ENCODE measurements around the gene KRTAP10-5. TPM values are rescaled to one million over a fixed set of nuclear protein-coding genes. Genes with fewer than 3 reads are reported as not detected.

KRTAP10-5 gene
- polyA plus RNA-seq, 2 of the 4 experiments (the other 2 are of a cell fraction) = not detected

DNA sequence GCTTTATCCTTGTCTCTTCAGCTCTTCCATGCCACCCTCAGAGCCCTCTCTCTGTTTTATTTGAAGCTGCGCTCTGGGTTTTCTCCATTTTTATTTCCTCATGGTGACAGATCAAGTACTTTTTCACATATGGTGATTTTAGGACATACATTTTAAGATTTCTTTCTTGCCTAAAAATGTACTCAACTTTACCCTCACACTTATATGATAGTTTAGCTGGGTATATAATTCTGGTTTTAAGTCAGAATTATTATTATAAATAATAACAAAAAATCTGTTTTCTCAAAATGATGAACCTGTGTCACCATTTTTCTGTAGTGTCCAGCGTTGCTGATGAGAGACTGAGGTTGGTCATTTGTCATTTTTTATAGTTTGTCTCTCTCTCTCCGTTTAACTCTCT is 754 bp upstream of the KRTAP10-5 start:
- Histone ChIP-seq H3K9me3 (peaks cover 20% of the 10 kb centered on the region), H3K4me1 (no peaks in the 10 kb centered on the region), H3K4me2 (no peak overlapping the region), H3K27ac (no peak overlapping the region), H3K4me3 (no peak overlapping the region)
- TF ChIP-seq ESRRA (IDR thresholded peaks at IDR 0.05; ENCODE audit: borderline replicate concordance, low read length) (no peak), RCOR1 (IDR thresholded peaks at IDR 0.05; ENCODE audit: low read depth, low read length) (no peak), CHD4 (IDR thresholded peaks at IDR 0.05; ENCODE audit: borderline replicate concordance) (no peak), MAFK (IDR thresholded peaks at IDR 0.05; ENCODE audit: partially characterized antibody) (no peak), TFCP2L1 (CRISPR knock-in tag; IDR thresholded peaks at IDR 0.05) (no peak), HEYL (CRISPR knock-in tag; IDR thresholded peaks at IDR 0.05) (no peak), MYC (IDR thresholded peaks at IDR 0.05; ENCODE audit: borderline replicate concordance, low read length) (no peak), JUN (IDR thresholded peaks at IDR 0.05) (no peak), NR3C1 (IDR thresholded peaks at IDR 0.05) (no peak), USF2 (IDR thresholded peaks at IDR 0.05) (no peak), ZC3H11A (IDR thresholded peaks at IDR 0.05) (no peak), FOSB (CRISPR knock-in tag; IDR thresholded peaks at IDR 0.05) (no peak), CBX8 (IDR thresholded peaks at IDR 0.05) (no peak), CEBPB (IDR thresholded peaks at IDR 0.05) (no peak), MAZ (IDR thresholded peaks at IDR 0.05; ENCODE audit: borderline replicate concordance, low read depth, low read length) (no peak), FOSL2 (IDR thresholded peaks at IDR 0.05) (no peak), FOSL2 (CRISPR knock-in tag; IDR thresholded peaks at IDR 0.05) (no peak)
- TF ChIP-seq, protein P1, sequence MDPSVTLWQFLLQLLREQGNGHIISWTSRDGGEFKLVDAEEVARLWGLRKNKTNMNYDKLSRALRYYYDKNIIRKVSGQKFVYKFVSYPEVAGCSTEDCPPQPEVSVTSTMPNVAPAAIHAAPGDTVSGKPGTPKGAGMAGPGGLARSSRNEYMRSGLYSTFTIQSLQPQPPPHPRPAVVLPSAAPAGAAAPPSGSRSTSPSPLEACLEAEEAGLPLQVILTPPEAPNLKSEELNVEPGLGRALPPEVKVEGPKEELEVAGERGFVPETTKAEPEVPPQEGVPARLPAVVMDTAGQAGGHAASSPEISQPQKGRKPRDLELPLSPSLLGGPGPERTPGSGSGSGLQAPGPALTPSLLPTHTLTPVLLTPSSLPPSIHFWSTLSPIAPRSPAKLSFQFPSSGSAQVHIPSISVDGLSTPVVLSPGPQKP (IDR thresholded peaks at IDR 0.05; ENCODE audit: low read depth, low read length) = no peak
- TF ChIP-seq, protein P2, sequence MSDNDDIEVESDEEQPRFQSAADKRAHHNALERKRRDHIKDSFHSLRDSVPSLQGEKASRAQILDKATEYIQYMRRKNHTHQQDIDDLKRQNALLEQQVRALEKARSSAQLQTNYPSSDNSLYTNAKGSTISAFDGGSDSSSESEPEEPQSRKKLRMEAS (IDR thresholded peaks at IDR 0.05) = no peak
- DNase-seq (ENCODE audit: low read depth in 1 of 2, low spot score in 1 of 2) (no peak), FAIRE-seq (no peak), ATAC-seq (no peak)
- POLR2A ChIA-PET = no interaction called here
- CTCF ChIA-PET = interaction anchor here (1.1 to 2.1 kb wide), 3 partner anchors 11 to 212 kb away, joined by 3 to 6 read pairs (median 4); partner anchors contain the start of gene KRTAP10-6
- 50% methylated on average over 3 of the region's 3 CpGs for WGBS (ENCODE audit: missing lambda C conversion rate)

GRCh38 chr21:44579833-44580144 is 615 bp downstream of the KRTAP10-5 start:
- CTCF ChIA-PET = interaction anchor here (1.2 to 2.1 kb wide), 4 partner anchors 9 to 163 kb away, joined by 3 to 6 read pairs (median 4); no protein-coding TSS in a partner anchor
- TF ChIP-seq USF2 (IDR thresholded peaks at IDR 0.05) (no peak), FOXS1 (CRISPR knock-in tag; IDR thresholded peaks at IDR 0.05) (no peak), MAZ (IDR thresholded peaks at IDR 0.05; ENCODE audit: borderline replicate concordance, low read depth, low read length) (no peak), PBX3 (IDR thresholded peaks at IDR 0.05) (no peak)
- TF ChIP-seq, protein P3, sequence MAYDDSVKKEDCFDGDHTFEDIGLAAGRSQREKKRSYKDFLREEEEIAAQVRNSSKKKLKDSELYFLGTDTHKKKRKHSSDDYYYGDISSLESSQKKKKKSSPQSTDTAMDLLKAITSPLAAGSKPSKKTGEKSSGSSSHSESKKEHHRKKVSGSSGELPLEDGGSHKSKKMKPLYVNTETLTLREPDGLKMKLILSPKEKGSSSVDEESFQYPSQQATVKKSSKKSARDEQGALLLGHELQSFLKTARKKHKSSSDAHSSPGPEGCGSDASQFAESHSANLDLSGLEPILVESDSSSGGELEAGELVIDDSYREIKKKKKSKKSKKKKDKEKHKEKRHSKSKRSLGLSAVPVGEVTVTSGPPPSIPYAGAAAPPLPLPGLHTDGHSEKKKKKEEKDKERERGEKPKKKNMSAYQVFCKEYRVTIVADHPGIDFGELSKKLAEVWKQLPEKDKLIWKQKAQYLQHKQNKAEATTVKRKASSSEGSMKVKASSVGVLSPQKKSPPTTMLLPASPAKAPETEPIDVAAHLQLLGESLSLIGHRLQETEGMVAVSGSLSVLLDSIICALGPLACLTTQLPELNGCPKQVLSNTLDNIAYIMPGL (CRISPR knock-in tag; IDR thresholded peaks at IDR 0.05; ENCODE audit: borderline replicate concordance) = no peak
- TF ChIP-seq, protein P4, sequence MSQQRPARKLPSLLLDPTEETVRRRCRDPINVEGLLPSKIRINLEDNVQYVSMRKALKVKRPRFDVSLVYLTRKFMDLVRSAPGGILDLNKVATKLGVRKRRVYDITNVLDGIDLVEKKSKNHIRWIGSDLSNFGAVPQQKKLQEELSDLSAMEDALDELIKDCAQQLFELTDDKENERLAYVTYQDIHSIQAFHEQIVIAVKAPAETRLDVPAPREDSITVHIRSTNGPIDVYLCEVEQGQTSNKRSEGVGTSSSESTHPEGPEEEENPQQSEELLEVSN (IDR thresholded peaks at IDR 0.05; ENCODE audit: borderline replicate concordance, low read depth) = no peak
- DNase-seq (ENCODE audit: low read depth in 1 of 2, low spot score in 1 of 2) (no peak), ATAC-seq (no peak), FAIRE-seq (no peak)
- H3K27ac ChIP-seq = no peak overlapping the region
- no peaks in the 10 kb centered on the region for H3K4me1 ChIP-seq
- no peak overlapping the region for H3K4me3 ChIP-seq
- POLR2A ChIA-PET = no interaction called here
- peaks cover 20% of the 10 kb centered on the region for H3K9me3 ChIP-seq
- no peak overlapping the region for H3K4me2 ChIP-seq
- WGBS (ENCODE audit: missing lambda C conversion rate) = 22% methylated on average over 2 of the region's 7 CpGs
